Measurements from ENCODE around the gene NGFR.

NGFR gene

GRCh38 chr17:49469831-49470810 is 25.0 kb upstream of the NGFR start:
- H3K27me3 ChIP-seq (ENCODE audit: low read length) = no peaks in the 10 kb centered on the region
- no peak overlapping the region for H3K4me2 ChIP-seq (ENCODE audit: low read depth, low read length, poor library complexity, severe bottlenecking)
- no peak overlapping the region for H2AFZ ChIP-seq (ENCODE audit: low read depth, low read length, severe bottlenecking)
- H3K79me2 ChIP-seq (ENCODE audit: insufficient read depth, low read length) = no peaks in the 10 kb centered on the region
- no peak overlapping the region for H3K27ac ChIP-seq (ENCODE audit: low read depth, low read length)
- no peaks in the 10 kb centered on the region for H4K20me1 ChIP-seq (ENCODE audit: low read depth, low read length)
- H3F3A ChIP-seq (ENCODE audit: insufficient read depth) = no peaks in the 10 kb centered on the region
- H3K4me3 ChIP-seq (ENCODE audit: insufficient read depth, low read length, poor library complexity, severe bottlenecking) = no peak overlapping the region
- no peaks in the 10 kb centered on the region for H3K9me2 ChIP-seq (replicated peaks; ENCODE audit: insufficient read depth, low read length)
- H3K9ac ChIP-seq (ENCODE audit: low read length) = no peak overlapping the region
- TF ChIP-seq CTCF (IDR thresholded peaks at IDR 0.05; ENCODE audit: insufficient read depth, low read length, poor library complexity, severe bottlenecking) (no peak), EZH2phosphoT487 (conservative IDR thresholded peaks at IDR 0.05; ENCODE audit: low read length) (no peak)
- H3K9me3 ChIP-seq (ENCODE audit: insufficient read depth, low read length) = no peaks in the 10 kb centered on the region
- H3K36me3 ChIP-seq (ENCODE audit: low read length) = no peaks in the 10 kb centered on the region

- no peak overlapping the region for H2AFZ ChIP-seq (ENCODE audit: low read depth, low read length, severe bottlenecking)
- no peaks in the 10 kb centered on the region for H3K9me3 ChIP-seq (ENCODE audit: insufficient read depth, low read length)
- H3K4me3 ChIP-seq (ENCODE audit: insufficient read depth, low read length, poor library complexity, severe bottlenecking) = no peak overlapping the region
- no peaks in the 10 kb centered on the region for H3F3A ChIP-seq (ENCODE audit: insufficient read depth)
- no peak overlapping the region for H3K9ac ChIP-seq (ENCODE audit: low read length)
- no peak overlapping the region for H3K4me2 ChIP-seq (ENCODE audit: low read depth, low read length, poor library complexity, severe bottlenecking)
- H3K79me2 ChIP-seq (ENCODE audit: insufficient read depth, low read length) = no peaks in the 10 kb centered on the region
- TF ChIP-seq CTCF (IDR thresholded peaks at IDR 0.05; ENCODE audit: insufficient read depth, low read length, poor library complexity, severe bottlenecking) (no peak), EZH2phosphoT487 (conservative IDR thresholded peaks at IDR 0.05; ENCODE audit: low read length) (no peak)
- H3K27ac ChIP-seq (ENCODE audit: low read depth, low read length) = no peak overlapping the region
- no peaks in the 10 kb centered on the region for H4K20me1 ChIP-seq (ENCODE audit: low read depth, low read length)
- no peaks in the 10 kb centered on the region for H3K9me2 ChIP-seq (replicated peaks; ENCODE audit: insufficient read depth, low read length)
- no peaks in the 10 kb centered on the region for H3K27me3 ChIP-seq (ENCODE audit: low read length)
- no peaks in the 10 kb centered on the region for H3K36me3 ChIP-seq (ENCODE audit: low read length)
Measured at GRCh38 chr17:49471089-49471683, 23.9 kb upstream of the NGFR start.

DNA sequence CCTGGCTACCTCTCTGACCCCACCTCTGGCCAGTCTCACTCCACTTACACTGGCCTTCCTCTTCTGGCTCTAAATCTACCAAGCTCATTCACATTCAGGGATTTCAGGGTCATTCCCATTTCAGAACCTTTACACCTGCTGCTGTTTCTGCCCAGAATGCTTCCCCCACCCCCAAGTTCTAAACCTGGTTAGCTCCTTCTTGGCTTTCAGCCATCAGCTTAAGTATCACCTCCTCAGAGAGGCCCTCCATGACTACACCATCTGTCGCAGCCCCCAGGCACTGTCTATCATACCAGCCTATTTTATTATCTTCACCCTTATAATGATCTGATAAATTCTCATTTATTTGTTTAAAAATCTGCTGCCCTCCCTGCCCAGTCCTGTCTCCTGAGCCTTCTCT is 23.3 kb upstream of the NGFR start:
- Histone ChIP-seq H3K27me3 (ENCODE audit: low read length) (no peaks in the 10 kb centered on the region), H2AFZ (ENCODE audit: low read depth, low read length, severe bottlenecking) (no peak overlapping the region), H3K4me2 (ENCODE audit: low read depth, low read length, poor library complexity, severe bottlenecking) (no peak overlapping the region), H3K9me2 (replicated peaks; ENCODE audit: insufficient read depth, low read length) (no peaks in the 10 kb centered on the region), H3K36me3 (ENCODE audit: low read length) (no peaks in the 10 kb centered on the region), H3K9ac (ENCODE audit: low read length) (no peak overlapping the region), H3F3A (ENCODE audit: insufficient read depth) (no peaks in the 10 kb centered on the region), H4K20me1 (ENCODE audit: low read depth, low read length) (no peaks in the 10 kb centered on the region), H3K79me2 (ENCODE audit: insufficient read depth, low read length) (no peaks in the 10 kb centered on the region), H3K4me3 (ENCODE audit: insufficient read depth, low read length, poor library complexity, severe bottlenecking) (no peak overlapping the region), H3K27ac (ENCODE audit: low read depth, low read length) (no peak overlapping the region), H3K9me3 (ENCODE audit: insufficient read depth, low read length) (no peaks in the 10 kb centered on the region)
- TF ChIP-seq CTCF (IDR thresholded peaks at IDR 0.05; ENCODE audit: insufficient read depth, low read length, poor library complexity, severe bottlenecking) (no peak), EZH2phosphoT487 (conservative IDR thresholded peaks at IDR 0.05; ENCODE audit: low read length) (no peak)
